ENCODE data around the gene ATP5ME.
"Not testable (repeated sequence)": the region's sequence is repeated elsewhere in the genome, so short reads cannot be mapped to it uniquely, and the experiment has no call there.

The ATP5ME gene

GRCh38 chr4:653831-654502 is 20.1 kb downstream of the ATP5ME start:
- DNase-seq = no peak

DNA sequence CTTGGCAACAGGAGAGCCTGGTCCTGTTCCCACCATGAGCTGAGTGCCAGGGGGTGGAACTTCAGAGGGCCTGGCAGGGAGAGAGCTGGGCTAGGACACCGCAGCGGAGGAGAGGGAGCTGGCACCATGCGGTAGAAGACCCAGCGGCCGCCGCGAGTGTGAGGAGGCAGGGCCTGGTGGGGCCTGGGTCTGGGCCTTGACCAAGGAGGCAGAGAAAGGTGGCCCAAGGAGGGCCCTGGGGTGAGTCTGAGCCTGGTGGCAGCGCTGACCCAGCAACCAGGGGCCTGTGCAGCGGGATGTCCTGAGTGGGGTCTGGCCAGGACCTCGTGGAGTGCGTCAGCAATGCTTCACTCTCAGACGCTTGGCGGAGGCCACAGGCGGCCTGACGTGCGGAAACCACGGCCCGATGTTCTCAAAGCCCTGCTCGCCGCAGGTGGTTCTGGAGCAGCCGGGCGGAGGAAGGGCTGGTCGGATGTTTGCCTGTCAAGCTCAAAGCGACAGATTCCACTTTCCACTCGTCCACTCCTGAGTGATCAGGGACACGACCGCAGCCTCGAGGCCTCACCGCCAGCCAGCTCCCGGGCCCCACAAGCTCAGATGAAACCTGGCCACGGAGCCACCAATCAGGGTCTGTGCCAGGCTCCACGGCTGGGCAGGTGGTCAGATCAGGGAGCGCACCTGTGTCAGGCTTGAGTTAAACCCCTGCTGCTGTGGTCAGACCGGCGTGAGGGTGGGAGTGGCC is 20.8 kb downstream of the ATP5ME start:
- DNase-seq = no peak

GRCh38 chr4:651884-652642 is 22.0 kb downstream of the ATP5ME start:
- no peak for DNase-seq

DNA sequence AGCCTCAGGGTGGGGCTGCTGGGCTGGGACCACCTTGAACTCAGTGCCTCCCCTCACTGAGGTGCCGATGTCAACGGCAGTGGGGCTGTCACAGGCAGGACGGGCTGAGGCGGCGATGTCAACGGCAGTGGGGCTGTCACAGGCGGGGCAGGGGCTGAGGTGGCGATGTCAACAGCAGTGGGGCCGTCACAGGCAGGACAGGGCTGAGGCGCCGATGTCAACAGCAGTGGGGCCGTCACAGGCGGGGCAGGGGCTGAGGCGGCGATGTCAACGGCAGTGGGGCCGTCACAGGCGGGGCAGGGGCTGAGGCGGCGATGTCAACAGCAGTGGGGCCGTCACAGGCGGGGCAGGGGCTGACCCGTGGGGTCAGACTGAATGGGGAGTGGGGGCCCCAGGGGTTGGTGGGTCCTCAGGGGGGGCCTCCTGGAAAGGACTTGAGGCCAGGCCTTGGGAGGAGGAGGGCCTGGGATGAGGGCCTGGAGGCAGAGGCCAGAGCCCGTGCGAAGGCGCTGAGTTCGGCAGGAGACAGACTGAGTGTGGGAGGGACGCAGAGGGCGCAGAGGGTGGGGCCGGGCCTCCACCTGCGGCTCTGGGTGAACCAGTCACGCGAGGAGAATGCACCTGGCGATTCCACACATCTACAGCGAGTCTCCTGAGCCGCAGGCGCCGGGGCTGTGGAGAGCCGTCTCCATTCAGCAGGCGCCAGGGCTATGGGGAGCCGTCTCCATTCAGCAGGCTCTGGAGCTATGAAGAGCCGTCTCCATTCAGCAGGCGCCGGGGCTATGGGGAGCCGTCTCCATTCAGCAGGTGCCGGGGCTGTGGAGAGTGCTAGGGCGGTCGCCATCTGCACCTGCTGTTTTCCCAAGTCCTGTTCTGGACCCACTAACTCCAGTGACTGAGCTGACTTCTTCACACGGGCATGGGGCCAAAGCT is 22.9 kb downstream of the ATP5ME start:
- no peak for DNase-seq

GRCh38 chr4:650461-650860 is 23.6 kb downstream of the ATP5ME start:
- DNase-seq = no peak

DNA sequence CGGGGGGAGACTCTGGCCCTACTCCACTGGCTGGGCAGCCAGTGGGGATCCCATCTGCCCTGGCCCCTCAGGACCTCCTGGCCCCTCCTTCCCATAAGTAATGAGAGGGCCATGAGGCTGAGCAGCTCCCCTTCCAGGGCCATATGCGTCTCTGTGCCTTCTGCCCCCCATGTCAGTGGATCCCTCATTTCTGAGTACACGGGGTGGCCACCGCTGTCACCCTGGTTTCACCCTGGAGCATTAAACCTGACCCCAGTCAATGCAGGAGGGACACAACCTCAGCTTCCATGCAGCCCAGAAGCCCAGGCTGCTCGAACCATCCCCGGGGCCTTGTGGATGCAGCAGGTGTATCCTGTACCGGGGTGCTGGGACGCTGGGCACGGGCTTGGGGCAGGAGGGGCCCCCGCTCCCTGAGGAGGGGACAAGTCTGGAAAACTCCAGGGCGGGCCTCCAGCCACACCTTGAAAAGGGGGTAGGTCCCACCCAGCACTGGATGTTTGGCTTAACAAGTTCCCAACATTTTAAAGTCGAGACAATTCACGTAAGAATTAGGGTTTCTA is 24.2 kb downstream of the ATP5ME start:
- DNase-seq = no peak

- no peak for DNase-seq
Observed at GRCh38 chr4:649293-649625, 24.8 kb downstream of the ATP5ME start.

- no peak for DNase-seq
Observed at GRCh38 chr4:648579-649292, 25.3 kb downstream of the ATP5ME start.

GRCh38 chr4:647481-647880 is 26.6 kb downstream of the ATP5ME start:
- DNase-seq = no peak

GRCh38 chr4:646460-646859 is 27.6 kb downstream of the ATP5ME start:
- DNase-seq = no peak

DNA sequence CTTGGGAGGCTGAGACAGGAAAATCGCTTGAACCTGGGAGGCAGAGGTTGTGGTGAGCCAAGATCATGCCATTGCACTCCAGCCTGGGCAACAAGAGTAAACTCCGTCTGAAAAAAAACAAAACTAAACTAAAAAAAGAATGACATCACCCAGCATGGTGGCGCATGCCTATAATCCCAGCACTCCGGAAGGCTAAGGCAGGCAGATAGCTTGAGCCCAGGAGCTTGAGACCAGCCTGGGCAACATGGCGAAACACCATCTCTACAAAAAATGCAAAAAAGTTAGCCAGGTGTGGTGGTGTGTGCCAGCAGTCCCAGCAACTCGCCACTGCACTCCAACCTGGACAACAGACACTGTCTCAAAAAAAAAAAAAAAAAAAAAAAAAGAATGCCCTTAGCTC is 31.7 kb downstream of the ATP5ME start:
- not testable (repeated sequence) for DNase-seq

- no peak for DNase-seq
Observed at GRCh38 chr4:637536-638280, 36.4 kb downstream of the ATP5ME start.

GRCh38 chr4:636628-637159 is 37.4 kb downstream of the ATP5ME start:
- DNase-seq = no peak

GRCh38 chr4:635851-636627 is 38.0 kb downstream of the ATP5ME start:
- no peak for DNase-seq

GRCh38 chr4:635066-635835 is 38.8 kb downstream of the ATP5ME start:
- not testable (repeated sequence) for DNase-seq

DNA sequence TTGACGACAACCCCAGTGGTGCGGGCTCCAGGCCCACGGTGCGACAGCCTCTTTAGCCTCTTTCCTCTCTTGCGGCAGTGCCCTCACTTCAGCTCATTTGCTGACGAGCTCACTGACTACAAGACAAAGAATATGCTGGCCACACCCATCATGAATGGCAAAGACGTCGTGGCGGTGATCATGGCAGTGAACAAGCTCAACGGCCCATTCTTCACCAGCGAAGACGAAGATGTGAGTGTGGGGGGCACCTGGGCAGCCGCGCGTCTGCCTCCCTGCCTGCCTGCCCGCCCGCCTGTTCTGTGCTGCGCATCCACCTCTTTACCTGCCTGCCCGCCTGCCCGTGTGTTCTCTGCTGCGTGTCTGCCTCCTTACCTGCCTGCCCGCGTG is 39.5 kb downstream of the ATP5ME start:
- no peak for DNase-seq

GRCh38 chr4:633976-634598 is 40.0 kb downstream of the ATP5ME start:
- DNase-seq = no peak

DNA sequence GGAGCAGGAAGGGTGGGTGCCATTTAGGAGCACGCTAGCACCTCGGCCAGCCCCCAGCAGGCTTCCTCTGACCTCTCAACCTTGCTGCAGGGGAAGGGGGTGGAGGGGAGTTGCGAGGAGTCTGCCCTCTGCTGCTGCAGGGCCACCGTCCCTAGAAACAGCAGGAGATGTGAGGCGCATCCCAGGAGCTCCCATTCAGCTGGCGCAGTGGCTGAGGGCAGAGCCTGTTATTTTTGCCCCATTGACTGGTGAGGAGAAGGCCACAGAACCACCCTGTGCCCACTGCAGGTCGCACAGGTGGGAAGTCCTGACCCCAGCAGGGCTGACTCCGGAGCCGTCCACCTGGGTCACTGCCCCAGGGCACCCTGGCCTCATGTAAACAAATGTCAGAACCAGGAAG is 40.7 kb downstream of the ATP5ME start:
- DNase-seq = no peak

- DNase-seq = no peak
Observed at GRCh38 chr4:632926-633325, 41.1 kb downstream of the ATP5ME start.
